Gastroesophageal sphincter (tissue), 4 donors: ENCODE results near the gene IPO5. TPM values are rescaled to one million over a fixed set of nuclear protein-coding genes. Genes with fewer than 3 reads are reported as not detected.

Experiments
- ATAC-seq: fragments of 150-250 bp; one replicate; pipeline ENCODE4 v1.9.1; 2016; ENCODE audit warnings: mild to moderate bottlenecking, moderate library complexity
- H3K27ac ChIP-seq, 4 donors: fragments of 200-600 bp; sonication (generic) in 3 of 4; 1 replicate in 3 of 4; 2 replicates in 1 of 4; pipeline ENCODE4 v1.5.1; 2016 to 2019
- H3K27me3 ChIP-seq: fragments of 200-600 bp; sonication (generic); one replicate; pipeline ENCODE4 v1.5.1; 2019
- H3K36me3 ChIP-seq, 2 donors: fragments of 200-600 bp; sonication (generic); one replicate each; pipeline ENCODE4 v1.5.1; 2019; ENCODE audit warnings: control low read depth in 1 of 2
- H3K4me1 ChIP-seq, 3 donors: fragments of 200-600 bp; sonication (generic); 1 replicate in 2 of 3; 2 replicates in 1 of 3; pipeline ENCODE4 v1.5.1; 2016 to 2019; ENCODE audit warnings: control low read depth in 2 of 3
- H3K4me3 ChIP-seq, 2 donors: fragments of 200-600 bp; sonication (generic); one replicate each; pipeline ENCODE4 v1.5.1; 2019; ENCODE audit warnings: mild to moderate bottlenecking in 1 of 2, moderate library complexity in 1 of 2
- H3K9me3 ChIP-seq, 3 donors: fragments of 200-600 bp; sonication (generic); one replicate each; pipeline ENCODE4 v1.5.1; 2017 to 2019; ENCODE audit warnings: control low read depth in 2 of 3
- EP300 ChIP-seq: sonication (generic); formaldehyde crosslinking; IDR thresholded peaks from one replicate; pipeline ENCODE4 v1.6.1; 2017; ENCODE audit warnings: antibody characterized with exemption, mild to moderate bottlenecking
- POLR2A ChIP-seq, 2 donors: fragments of 450-650 bp; IDR thresholded peaks; one replicate each; pipeline ENCODE4 v1.6.1; 2017; ENCODE audit warnings: antibody characterized with exemption in 2 of 2, mild to moderate bottlenecking in 2 of 2, moderate library complexity in 1 of 2
- POLR2AphosphoS5 ChIP-seq: sonication (generic); formaldehyde crosslinking; IDR thresholded peaks from one replicate; pipeline ENCODE4 v1.6.1; 2017; ENCODE audit warnings: antibody characterized with exemption
- WGBS, 2 donors: methylation state at CpG; one replicate each; pipeline ENCODE4 v1.1.5; 2018; ENCODE audit warnings: low coverage in 1 of 2; 5-methylcytosine and 5-hydroxymethylcytosine counted together
- total RNA-seq, 4 donors: library from RNA; depleted of rRNA; stranded (reverse); fragments of >200 nt; gene quantifications; one replicate each; pipeline ENCODE4 v1.1.0, GENCODE V29; 2016
- TF ChIP-seq, protein P1 (sequence below), 4 experiments: fragments of 200-600 bp in 2 of 4; fragments of 450-650 bp in 2 of 4; sonication (generic) in 1 of 4; IDR thresholded peaks; one replicate each; pipeline ENCODE4 v1.5.1; 2017 to 2019; ENCODE audit warnings: antibody characterized with exemption in 4 of 4, mild to moderate bottlenecking in 2 of 4, moderate library complexity in 2 of 4

Gene IPO5
- total RNA-seq, 4 donors from 2014 or later, result 133 to 155 (median 142) TPM

DNA sequence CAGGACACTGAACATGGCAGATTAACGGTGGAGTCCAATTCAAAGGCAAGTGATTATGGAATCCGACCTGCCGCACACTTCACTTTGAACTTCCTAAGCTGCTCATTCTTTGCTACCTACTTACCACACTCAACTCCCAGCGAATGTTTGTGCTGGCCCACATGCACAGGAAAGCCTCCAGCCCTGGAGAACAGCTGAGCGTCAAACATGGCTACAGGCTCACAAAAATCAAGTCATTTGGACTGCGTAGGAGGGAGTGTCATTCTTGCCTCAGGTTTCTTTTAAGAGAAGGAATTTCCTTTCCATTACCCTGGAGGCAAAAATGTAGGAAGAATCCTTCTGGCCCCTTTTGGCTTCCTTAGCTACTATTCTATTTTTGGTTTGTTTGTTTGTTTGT is 41.3 kb upstream of the IPO5 start:
- TF ChIP-seq POLR2A (IDR thresholded peaks at IDR 0.05) (no peak), POLR2AphosphoS5 (no peak), EP300 (no peak)
- TF ChIP-seq, protein P1, sequence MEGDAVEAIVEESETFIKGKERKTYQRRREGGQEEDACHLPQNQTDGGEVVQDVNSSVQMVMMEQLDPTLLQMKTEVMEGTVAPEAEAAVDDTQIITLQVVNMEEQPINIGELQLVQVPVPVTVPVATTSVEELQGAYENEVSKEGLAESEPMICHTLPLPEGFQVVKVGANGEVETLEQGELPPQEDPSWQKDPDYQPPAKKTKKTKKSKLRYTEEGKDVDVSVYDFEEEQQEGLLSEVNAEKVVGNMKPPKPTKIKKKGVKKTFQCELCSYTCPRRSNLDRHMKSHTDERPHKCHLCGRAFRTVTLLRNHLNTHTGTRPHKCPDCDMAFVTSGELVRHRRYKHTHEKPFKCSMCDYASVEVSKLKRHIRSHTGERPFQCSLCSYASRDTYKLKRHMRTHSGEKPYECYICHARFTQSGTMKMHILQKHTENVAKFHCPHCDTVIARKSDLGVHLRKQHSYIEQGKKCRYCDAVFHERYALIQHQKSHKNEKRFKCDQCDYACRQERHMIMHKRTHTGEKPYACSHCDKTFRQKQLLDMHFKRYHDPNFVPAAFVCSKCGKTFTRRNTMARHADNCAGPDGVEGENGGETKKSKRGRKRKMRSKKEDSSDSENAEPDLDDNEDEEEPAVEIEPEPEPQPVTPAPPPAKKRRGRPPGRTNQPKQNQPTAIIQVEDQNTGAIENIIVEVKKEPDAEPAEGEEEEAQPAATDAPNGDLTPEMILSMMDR (IDR thresholded peaks at IDR 0.05), result no peak
- ATAC-seq, result no peak
- Histone ChIP-seq H3K4me1 (no peaks in the 10 kb centered on the region), H3K36me3 (no peaks in the 10 kb centered on the region), H3K4me3 (no peak overlapping the region), H3K9me3 (peaks cover 0 to 17% (median 0%) of the 10 kb centered on the region in 3 donors), H3K27ac (no peak overlapping the region), H3K27me3 (no peaks in the 10 kb centered on the region)
- 76 to 93% methylated on average over 6 of the region's 6 CpGs for WGBS, 2 donors

DNA sequence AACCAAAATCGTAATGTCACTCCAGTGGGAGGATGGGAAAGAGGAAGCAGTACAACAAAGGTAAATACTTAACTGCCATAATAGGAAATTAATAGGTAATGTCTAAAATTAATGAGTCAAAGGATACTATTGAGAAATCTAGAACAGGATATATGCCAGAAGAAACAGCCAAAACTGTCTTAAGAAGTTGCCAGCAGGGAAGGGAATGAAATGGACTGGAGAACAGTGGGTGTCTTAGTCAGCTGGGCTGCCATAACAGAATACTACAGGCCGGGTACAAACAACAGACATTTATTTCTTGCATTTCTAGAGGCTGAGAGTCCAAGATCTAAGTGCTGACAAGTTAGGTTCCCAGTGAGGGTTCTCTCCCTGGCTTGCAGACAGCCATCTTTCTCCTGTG is 40.3 kb upstream of the IPO5 start:
- TF ChIP-seq, protein P1 (IDR thresholded peaks at IDR 0.05), result no peak
- TF ChIP-seq POLR2A (IDR thresholded peaks at IDR 0.05) (no peak), EP300 (no peak), POLR2AphosphoS5 (no peak)
- Histone ChIP-seq H3K4me3 (no peak overlapping the region), H3K36me3 (no peaks in the 10 kb centered on the region), H3K27me3 (no peaks in the 10 kb centered on the region), H3K27ac (no peak overlapping the region), H3K9me3 (peaks cover 0 to 17% (median 0%) of the 10 kb centered on the region in 3 donors), H3K4me1 (no peaks in the 10 kb centered on the region)
- ATAC-seq, result no peak
- WGBS, 2 donors, result 77 to 91% methylated on average over 2 of the region's 2 CpGs

DNA sequence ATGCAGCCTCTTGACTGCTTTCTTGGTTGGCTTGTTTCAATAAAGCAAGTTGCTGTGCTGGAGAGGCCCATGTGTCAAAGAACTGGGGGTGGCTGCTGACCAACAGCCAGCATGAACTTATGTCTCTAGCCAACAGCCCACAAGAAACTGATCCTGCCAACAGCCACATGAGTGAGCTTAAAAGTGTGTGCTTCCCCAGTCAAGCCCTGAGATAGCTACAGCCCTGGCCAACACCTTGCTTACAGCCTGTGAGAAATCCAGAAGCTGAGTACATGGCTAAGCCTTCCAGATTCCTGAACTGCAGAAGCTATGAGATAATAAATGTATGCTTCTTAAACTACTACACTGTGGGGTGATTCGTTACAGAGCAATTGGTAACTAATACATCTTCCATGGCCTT is 38.9 kb upstream of the IPO5 start:
- Histone ChIP-seq H3K27me3 (no peaks in the 10 kb centered on the region), H3K27ac (no peak overlapping the region), H3K36me3 (no peaks in the 10 kb centered on the region), H3K4me1 (no peaks in the 10 kb centered on the region), H3K4me3 (no peak overlapping the region), H3K9me3 (peaks cover 0 to 17% (median 0%) of the 10 kb centered on the region in 3 donors)
- no peak for TF ChIP-seq EP300
- TF ChIP-seq, protein P1 (IDR thresholded peaks at IDR 0.05), result no peak
- no peak for TF ChIP-seq POLR2A (IDR thresholded peaks at IDR 0.05)
- TF ChIP-seq POLR2AphosphoS5, result no peak
- WGBS, 2 donors, result 60 to 100% methylated on average over 1 of the region's 1 CpG
- no peak for ATAC-seq

DNA sequence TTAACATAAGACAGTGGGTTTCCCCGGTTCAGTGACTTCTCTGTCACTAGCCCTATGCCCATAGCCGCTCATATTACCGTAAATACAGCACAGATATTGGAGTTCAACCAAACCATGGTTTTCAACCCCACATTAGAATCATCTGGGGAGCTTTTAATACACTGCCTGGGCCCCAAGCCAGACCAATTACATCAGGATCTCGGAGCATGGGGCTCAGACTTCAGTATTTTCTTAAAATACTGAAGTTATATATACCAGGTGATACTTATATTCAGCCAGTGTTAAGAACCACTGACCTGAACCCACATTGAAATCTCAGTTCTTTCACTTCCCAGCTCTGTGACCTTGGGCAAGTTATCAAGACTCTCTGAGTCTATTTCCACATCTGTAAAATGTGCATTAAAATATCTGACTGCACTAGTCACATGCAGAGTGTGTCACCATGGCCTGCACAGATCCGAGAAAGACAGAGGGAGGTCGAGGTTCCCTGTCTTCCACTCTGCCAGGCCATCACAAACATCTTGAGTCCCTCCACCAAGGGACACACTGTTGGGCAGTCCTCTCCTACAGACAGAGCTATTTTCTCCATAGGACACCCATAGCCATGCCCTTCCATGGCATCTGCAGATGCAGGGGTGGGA is 32.2 kb upstream of the IPO5 start:
- 75 to 83% methylated on average over 1 to 6 of the region's 6 CpGs for WGBS, 2 donors
- ATAC-seq, result no peak

More for the DNA sequence above, 32.2 kb upstream of the IPO5 start:
- Histone ChIP-seq H3K27ac (no peak overlapping the region), H3K36me3 (no peaks in the 10 kb centered on the region), H3K4me1 (no peaks in the 10 kb centered on the region), H3K9me3 (no peaks in the 10 kb centered on the region), H3K27me3 (no peaks in the 10 kb centered on the region), H3K4me3 (no peak overlapping the region)
- TF ChIP-seq POLR2AphosphoS5 (no peak), POLR2A (IDR thresholded peaks at IDR 0.05) (no peak), EP300 (no peak)
- TF ChIP-seq, protein P1 (IDR thresholded peaks at IDR 0.05), result no peak
